GM23338 (cell line): ENCODE results near the gene PAPPA2. TPM values are rescaled to one million over a fixed set of nuclear protein-coding genes. Genes with fewer than 3 reads are reported as not detected.
A peak's percentile ranks its signal among the peaks of the same experiment; 100 is the strongest.
"Not testable (repeated sequence)": the region's sequence is repeated elsewhere in the genome, so short reads cannot be mapped to it uniquely, and the experiment has no call there.

Source experiments
- ATAC-seq: fragments of 200-7000 bp; cut with Tn5 transposase; 3 replicates; pipeline ENCODE4 v1.9.1; 2020
- DNase-seq: peaks from one replicate; pipeline ENCODE4 v3.0.0-alpha.2; 2015; ENCODE audit warnings: low spot score
- H2AFZ ChIP-seq: fragments of 200-600 bp; sonication (generic); 2 replicates; pipeline ENCODE4 v1.8.0; 2016; ENCODE audit warnings: antibody characterized with exemption, mild to moderate bottlenecking, moderate library complexity
- H3F3A ChIP-seq: fragments of 200-600 bp; sonication (generic); replicated peaks from 2 replicates; pipeline ENCODE4 v1.8.0; 2017; ENCODE audit warnings: antibody characterized with exemption, mixed run types, low read depth
- H3K27ac ChIP-seq: fragments of 200-600 bp; sonication (generic); 2 replicates; pipeline ENCODE4 v1.6.1; 2016; ENCODE audit warnings: low read depth
- H3K27me3 ChIP-seq: fragments of 200-600 bp; sonication (generic); 2 replicates; pipeline ENCODE4 v1.8.0; 2016; ENCODE audit warnings: mild to moderate bottlenecking, mixed run types, moderate library complexity; ENCODE audit not compliant: insufficient read depth
- H3K36me3 ChIP-seq: fragments of 200-600 bp; sonication (generic); 2 replicates; pipeline ENCODE4 v1.8.0; 2016; ENCODE audit warnings: mild to moderate bottlenecking; ENCODE audit not compliant: insufficient read depth
- H3K4me1 ChIP-seq: fragments of 200-600 bp; sonication (generic); 2 replicates; pipeline ENCODE4 v1.8.0; 2016; ENCODE audit warnings: mild to moderate bottlenecking, moderate library complexity; ENCODE audit not compliant: insufficient read depth
- H3K4me2 ChIP-seq: fragments of 200-600 bp; sonication (generic); 2 replicates; pipeline ENCODE4 v1.7.1; 2017; ENCODE audit warnings: mixed run types
- H3K4me3 ChIP-seq: fragments of 200-600 bp; sonication (generic); 2 replicates; pipeline ENCODE4 v1.6.1; 2016; ENCODE audit warnings: mixed run types
- H3K79me2 ChIP-seq: fragments of 200-600 bp; sonication (generic); replicated peaks from 2 replicates; pipeline ENCODE4 v1.8.0; 2017; ENCODE audit warnings: mild to moderate bottlenecking; ENCODE audit not compliant: insufficient read depth
- H3K9me2 ChIP-seq: fragments of 200-600 bp; sonication (generic); 2 replicates; pipeline ENCODE4 v1.8.0; 2017; ENCODE audit not compliant: insufficient read depth
- H4K20me1 ChIP-seq: fragments of 200-600 bp; sonication (generic); replicated peaks from 2 replicates; pipeline ENCODE4 v1.8.0; 2017; ENCODE audit warnings: mild to moderate bottlenecking; ENCODE audit not compliant: insufficient read depth
- H3K27ac Mint-ChIP-seq: 2 replicates; pipeline ENCODE4 v1.8.0; 2020; ENCODE audit warnings: inconsistent platforms, mild to moderate bottlenecking, moderate library complexity, mixed read lengths
- H3K27me3 Mint-ChIP-seq: 3 replicates; pipeline ENCODE4 v1.8.0; 2022; ENCODE audit warnings: low read depth, mild to moderate bottlenecking, moderate library complexity, mixed read lengths, inconsistent platforms; ENCODE audit not compliant: insufficient read depth, poor library complexity
- H3K36me3 Mint-ChIP-seq: 3 replicates; pipeline ENCODE4 v1.8.0; 2021; ENCODE audit warnings: low read depth, mild to moderate bottlenecking, inconsistent platforms, moderate library complexity, mixed read lengths
- H3K4me1 Mint-ChIP-seq: 3 replicates; pipeline ENCODE4 v1.8.0; 2020; ENCODE audit warnings: mild to moderate bottlenecking, inconsistent platforms, mixed read lengths
- H3K4me3 Mint-ChIP-seq: 3 replicates; pipeline ENCODE4 v1.8.0; 2021; ENCODE audit warnings: moderate library complexity, mild to moderate bottlenecking, inconsistent platforms, mixed read lengths
- H3K9me3 Mint-ChIP-seq: 3 replicates; pipeline ENCODE4 v1.8.0; 2020; ENCODE audit warnings: moderate library complexity, mild to moderate bottlenecking, inconsistent platforms, mixed read lengths
- CREB1 ChIP-seq: fragments of 250-450 bp; sonication (Bioruptor Pico); IDR thresholded peaks from 2 replicates; pipeline ENCODE4 v1.5.0; 2020; ENCODE audit warnings: low read depth, mild to moderate bottlenecking, moderate library complexity
- EZH2 ChIP-seq: fragments of 200-600 bp; sonication (generic); IDR thresholded peaks from one replicate; pipeline ENCODE4 v1.8.0; 2017; ENCODE audit warnings: antibody characterized with exemption, mild to moderate bottlenecking, low read depth; ENCODE audit not compliant: unreplicated experiment
- EZH2phosphoT487 ChIP-seq: fragments of 200-600 bp; sonication (generic); IDR thresholded peaks from one replicate; pipeline ENCODE4 v1.8.1; 2018; ENCODE audit warnings: antibody characterized with exemption; ENCODE audit not compliant: unreplicated experiment
- JUNB ChIP-seq: IDR thresholded peaks from one replicate; pipeline ENCODE4 v1.6.1; 2016; ENCODE audit warnings: antibody characterized with exemption; ENCODE audit not compliant: unreplicated experiment
- NANOG ChIP-seq: IDR thresholded peaks from 2 replicates; pipeline ENCODE4 v1.6.1; 2016; ENCODE audit warnings: antibody characterized with exemption, borderline replicate concordance
- POLR2AphosphoS5 ChIP-seq: IDR thresholded peaks from 2 replicates; pipeline ENCODE4 v1.6.1; 2016; ENCODE audit warnings: antibody characterized with exemption, low read depth
- STAT1 ChIP-seq: IDR thresholded peaks from one replicate; pipeline ENCODE4 v1.6.1; 2016; ENCODE audit warnings: antibody characterized with exemption; ENCODE audit not compliant: unreplicated experiment
- ZNF462 ChIP-seq: fragments of 250-450 bp; sonication (Bioruptor Pico); IDR thresholded peaks from 2 replicates; pipeline ENCODE4 v1.5.0; 2020; ENCODE audit warnings: mild to moderate bottlenecking, moderate library complexity
- polyA plus RNA-seq: library from polyadenylated mRNA; unstranded; fragments of >200 nt; fragmentation: Nextera tagmentation; extraction: Ambion mirVana; gene quantifications from 2 replicates; pipeline ENCODE4 v1.2.1, GENCODE V29; 2016
- total RNA-seq: library from RNA; depleted of rRNA; stranded (reverse); fragments of >200 nt; shearing (Covaris generic); gene quantifications from 2 replicates; pipeline ENCODE4 v1.2.3, GENCODE V29; 2014
- TF ChIP-seq, protein P1 (sequence below): IDR thresholded peaks from 2 replicates; pipeline ENCODE4 v1.6.1; 2016; ENCODE audit warnings: antibody characterized with exemption
- TF ChIP-seq, protein P2 (sequence below): IDR thresholded peaks from one replicate; pipeline ENCODE4 v1.6.1; 2018; ENCODE audit warnings: antibody characterized with exemption; ENCODE audit not compliant: unreplicated experiment

PAPPA2 gene
- total and polyA plus RNA-seq, 2 experiments from 2014 or later, result 1.4 to 1.7 TPM

DNA sequence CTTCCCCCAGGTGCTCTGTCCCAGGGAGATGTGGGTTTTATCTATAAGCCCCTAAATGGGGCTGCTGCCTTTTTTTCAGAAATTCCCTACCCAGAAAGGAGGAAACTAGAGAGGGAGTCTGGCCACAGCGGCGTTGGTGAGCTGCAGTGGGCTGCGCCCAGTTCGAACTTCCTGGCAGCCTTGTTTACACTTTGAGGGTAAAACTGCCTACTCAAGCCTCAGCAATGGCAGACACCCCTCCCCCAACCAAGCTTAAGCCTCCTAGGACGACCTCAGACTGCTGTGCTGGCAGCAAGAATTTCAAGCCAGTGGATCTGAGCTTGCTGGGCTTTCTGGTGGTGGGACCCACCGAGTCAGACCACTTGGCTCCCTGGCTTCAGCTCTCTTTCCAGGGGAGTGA, 46.2 kb upstream of the PAPPA2 start:
- no peaks in the 10 kb centered on the region for H3K4me1 Mint-ChIP-seq
- ATAC-seq, result peak; percentile 54; the same call in 2 of the 3 replicates
- DNase-seq, result peak; percentile 44
- Histone ChIP-seq H3K9me2 (no peaks in the 10 kb centered on the region), H3F3A (no peaks in the 10 kb centered on the region), H3K4me1 (no peaks in the 10 kb centered on the region), H4K20me1 (no peaks in the 10 kb centered on the region), H3K4me2 (no peak overlapping the region), H3K27me3 (no peaks in the 10 kb centered on the region), H3K27ac (no peak overlapping the region), H3K36me3 (no peaks in the 10 kb centered on the region), H2AFZ (no peak overlapping the region), H3K4me3 (no peak overlapping the region), H3K79me2 (no peaks in the 10 kb centered on the region)
- H3K27ac Mint-ChIP-seq, result no peak overlapping the region
- H3K4me3 Mint-ChIP-seq, result no peak overlapping the region
- peaks cover 4% of the 10 kb centered on the region for H3K27me3 Mint-ChIP-seq
- no peaks in the 10 kb centered on the region; the same call in 2 of the 3 replicates for H3K9me3 Mint-ChIP-seq
- TF ChIP-seq ZNF462, result no peak
- no peak for TF ChIP-seq NANOG
- no peak for TF ChIP-seq POLR2AphosphoS5
- TF ChIP-seq CREB1 (CRISPR knock-in tag), result no peak
- no peak for TF ChIP-seq JUNB
- no peak for TF ChIP-seq STAT1
- TF ChIP-seq, protein P1, sequence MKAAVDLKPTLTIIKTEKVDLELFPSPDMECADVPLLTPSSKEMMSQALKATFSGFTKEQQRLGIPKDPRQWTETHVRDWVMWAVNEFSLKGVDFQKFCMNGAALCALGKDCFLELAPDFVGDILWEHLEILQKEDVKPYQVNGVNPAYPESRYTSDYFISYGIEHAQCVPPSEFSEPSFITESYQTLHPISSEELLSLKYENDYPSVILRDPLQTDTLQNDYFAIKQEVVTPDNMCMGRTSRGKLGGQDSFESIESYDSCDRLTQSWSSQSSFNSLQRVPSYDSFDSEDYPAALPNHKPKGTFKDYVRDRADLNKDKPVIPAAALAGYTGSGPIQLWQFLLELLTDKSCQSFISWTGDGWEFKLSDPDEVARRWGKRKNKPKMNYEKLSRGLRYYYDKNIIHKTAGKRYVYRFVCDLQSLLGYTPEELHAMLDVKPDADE, result no peak
- TF ChIP-seq, protein P2, sequence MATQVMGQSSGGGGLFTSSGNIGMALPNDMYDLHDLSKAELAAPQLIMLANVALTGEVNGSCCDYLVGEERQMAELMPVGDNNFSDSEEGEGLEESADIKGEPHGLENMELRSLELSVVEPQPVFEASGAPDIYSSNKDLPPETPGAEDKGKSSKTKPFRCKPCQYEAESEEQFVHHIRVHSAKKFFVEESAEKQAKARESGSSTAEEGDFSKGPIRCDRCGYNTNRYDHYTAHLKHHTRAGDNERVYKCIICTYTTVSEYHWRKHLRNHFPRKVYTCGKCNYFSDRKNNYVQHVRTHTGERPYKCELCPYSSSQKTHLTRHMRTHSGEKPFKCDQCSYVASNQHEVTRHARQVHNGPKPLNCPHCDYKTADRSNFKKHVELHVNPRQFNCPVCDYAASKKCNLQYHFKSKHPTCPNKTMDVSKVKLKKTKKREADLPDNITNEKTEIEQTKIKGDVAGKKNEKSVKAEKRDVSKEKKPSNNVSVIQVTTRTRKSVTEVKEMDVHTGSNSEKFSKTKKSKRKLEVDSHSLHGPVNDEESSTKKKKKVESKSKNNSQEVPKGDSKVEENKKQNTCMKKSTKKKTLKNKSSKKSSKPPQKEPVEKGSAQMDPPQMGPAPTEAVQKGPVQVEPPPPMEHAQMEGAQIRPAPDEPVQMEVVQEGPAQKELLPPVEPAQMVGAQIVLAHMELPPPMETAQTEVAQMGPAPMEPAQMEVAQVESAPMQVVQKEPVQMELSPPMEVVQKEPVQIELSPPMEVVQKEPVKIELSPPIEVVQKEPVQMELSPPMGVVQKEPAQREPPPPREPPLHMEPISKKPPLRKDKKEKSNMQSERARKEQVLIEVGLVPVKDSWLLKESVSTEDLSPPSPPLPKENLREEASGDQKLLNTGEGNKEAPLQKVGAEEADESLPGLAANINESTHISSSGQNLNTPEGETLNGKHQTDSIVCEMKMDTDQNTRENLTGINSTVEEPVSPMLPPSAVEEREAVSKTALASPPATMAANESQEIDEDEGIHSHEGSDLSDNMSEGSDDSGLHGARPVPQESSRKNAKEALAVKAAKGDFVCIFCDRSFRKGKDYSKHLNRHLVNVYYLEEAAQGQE, result no peak
- no peak for TF ChIP-seq EZH2
- no peak for TF ChIP-seq EZH2phosphoT487
- H3K36me3 Mint-ChIP-seq, result no peaks in the 10 kb centered on the region

GRCh38 chr1:176419608-176420007, 43.4 kb upstream of the PAPPA2 start:
- H3K9me3 Mint-ChIP-seq, H3K36me3 ChIP-seq, H3K36me3 Mint-ChIP-seq, H3K27ac ChIP-seq, ATAC-seq, H3K4me3 Mint-ChIP-seq, H3K27ac Mint-ChIP-seq, DNase-seq, H3K4me3 ChIP-seq, H3K4me1 ChIP-seq, H3K4me1 Mint-ChIP-seq, H3K27me3 Mint-ChIP-seq, H4K20me1 ChIP-seq, H3F3A ChIP-seq, H3K79me2 ChIP-seq, H3K4me2 ChIP-seq, H3K9me2 ChIP-seq, H3K27me3 ChIP-seq, H2AFZ ChIP-seq: not testable (repeated sequence)
